Midbrain (tissue), 1 donor: ENCODE data around the gene KMT2E.

Experiments used
- DNase-seq: peaks from one replicate; lab custom pipeline; 2025; lab: John Stamatoyannopoulos, UW

Gene KMT2E

GRCh38 chr7:105009667-105010503 is 4.1 kb upstream of the KMT2E start:
- DNase-seq, result no peak

GRCh38 chr7:105010504-105011130 is 3.4 kb upstream of the KMT2E start:
- DNase-seq, result no peak

- peak; percentile 24 for DNase-seq
Observed at GRCh38 chr7:105011141-105011830, 2.7 kb upstream of the KMT2E start.

GRCh38 chr7:105011831-105012502 is 2.0 kb upstream of the KMT2E start:
- no peak for DNase-seq

GRCh38 chr7:105012503-105013220 is 1.3 kb upstream of the KMT2E start:
- DNase-seq, result peak; percentile 99

GRCh38 chr7:105013221-105013815 is 687 bp upstream of the KMT2E start:
- DNase-seq, result peak; percentile 95

- peak; percentile 77 for DNase-seq
Observed at GRCh38 chr7:105014693-105015389, 836 bp downstream of the KMT2E start.

GRCh38 chr7:105015390-105015965 is 1.5 kb downstream of the KMT2E start:
- peak; percentile 72 for DNase-seq

- DNase-seq, result no peak
Observed at GRCh38 chr7:105016068-105016708, 2.2 kb downstream of the KMT2E start.

GRCh38 chr7:105016709-105017656 is 3.0 kb downstream of the KMT2E start:
- DNase-seq, result no peak

- peak; percentile 8 for DNase-seq
Observed at GRCh38 chr7:105017657-105018365, 3.8 kb downstream of the KMT2E start.

- no peak for DNase-seq
Observed at GRCh38 chr7:105019269-105019668, 5.3 kb downstream of the KMT2E start.

- DNase-seq, result no peak
Observed at GRCh38 chr7:105020926-105021325, 6.9 kb downstream of the KMT2E start.

GRCh38 chr7:105021352-105021751 is 7.3 kb downstream of the KMT2E start:
- no peak for DNase-seq

GRCh38 chr7:105021967-105022366 is 8.0 kb downstream of the KMT2E start:
- no peak for DNase-seq

- DNase-seq, result no peak
Observed at GRCh38 chr7:105022458-105022857, 8.5 kb downstream of the KMT2E start.

- no peak for DNase-seq
Observed at GRCh38 chr7:105024734-105025133, 10.7 kb downstream of the KMT2E start.

- no peak for DNase-seq
Observed at GRCh38 chr7:105026750-105027149, 12.7 kb downstream of the KMT2E start.
